Natural killer cell (primary cell): Measurements from ENCODE around the gene DAPK1. TPM values are rescaled to one million over a fixed set of nuclear protein-coding genes. Genes with fewer than 3 reads are reported as not detected.

Experiments
- ATAC-seq, 3 donors: fragments of 150-1000 bp in 2 of 3; fragments of 200-7000 bp in 1 of 3; cut with Tn5 transposase; 1 replicate in 1 of 3; 2 replicates in 2 of 3; pipeline ENCODE4 v1.10.0; 2021; ENCODE audit warnings: mild to moderate bottlenecking in 2 of 3, moderate library complexity in 2 of 3
- DNase-seq, 2 donors: peaks; one replicate each; pipeline versions ENCODE4 v3.0.0 to v3.0.0-alpha.2; 2013 to 2021; ENCODE audit warnings: mixed read lengths in 1 of 2
- H3K27ac ChIP-seq: one replicate; pipeline ENCODE4 v1.5.1; 2013; ENCODE audit warnings: mild to moderate bottlenecking, low read length
- H3K27me3 ChIP-seq: one replicate; pipeline ENCODE4 v1.6.1; 2013; ENCODE audit warnings: low read length; ENCODE audit not compliant: control insufficient read depth, insufficient read depth
- H3K36me3 ChIP-seq: one replicate; pipeline ENCODE4 v1.6.1; 2013; ENCODE audit warnings: low read length; ENCODE audit not compliant: control insufficient read depth, insufficient read depth
- H3K4me1 ChIP-seq: one replicate; pipeline ENCODE4 v1.6.1; 2013; ENCODE audit warnings: low read length; ENCODE audit not compliant: control insufficient read depth, insufficient read depth
- H3K4me3 ChIP-seq: one replicate; pipeline ENCODE4 v1.5.1; 2013; ENCODE audit warnings: low read length
- H3K9me3 ChIP-seq: one replicate; pipeline ENCODE4 v1.6.1; 2013; ENCODE audit warnings: low read length; ENCODE audit not compliant: control insufficient read depth, insufficient read depth
- H3K27ac Mint-ChIP-seq, 2 donors: one replicate each; pipeline ENCODE4 v1.8.0; 2022; ENCODE audit warnings: mild to moderate bottlenecking in 2 of 2, mixed read lengths in 2 of 2, moderate library complexity in 1 of 2
- H3K27me3 Mint-ChIP-seq, 2 donors: one replicate each; pipeline ENCODE4 v1.8.0; 2022; ENCODE audit warnings: low read depth in 2 of 2, mixed read lengths in 2 of 2
- H3K36me3 Mint-ChIP-seq: one replicate; pipeline ENCODE4 v1.8.0; 2022; ENCODE audit warnings: mixed read lengths
- H3K4me1 Mint-ChIP-seq, 2 donors: one replicate each; pipeline ENCODE4 v1.8.0; 2022; ENCODE audit warnings: mixed read lengths in 2 of 2
- H3K4me3 Mint-ChIP-seq: one replicate; pipeline ENCODE4 v1.8.0; 2022; ENCODE audit warnings: mild to moderate bottlenecking, moderate library complexity, mixed read lengths
- H3K9me3 Mint-ChIP-seq, 2 donors: one replicate each; pipeline ENCODE4 v1.8.0; 2022; ENCODE audit warnings: mixed read lengths in 2 of 2
- CTCF ChIP-seq: fragments of 200-600 bp; IDR thresholded peaks from one replicate; pipeline ENCODE4 v1.8.0; 2022; ENCODE audit warnings: antibody characterized with exemption
- WGBS: methylation state at CpG from one replicate; pipeline ENCODE4 v1.1.7; 2013; ENCODE audit warnings: missing lambda C conversion rate; ENCODE audit not compliant: insufficient coverage; 5-methylcytosine and 5-hydroxymethylcytosine counted together
- intact Hi-C: fragments of 100-400 bp; cut with micrococcal nuclease; formaldehyde crosslinking; loops from one replicate; pipeline ENCODE4 v1.14.2; 2022
- total RNA-seq, 4 donors: library from RNA; stranded (reverse); fragments of 120-200 nt in 1 of 4; gene quantifications; one replicate each; pipeline versions ENCODE4 v1.2.3 to v1.2.4, GENCODE V29; 2013 to 2022

Gene DAPK1
- total RNA-seq, 3 donors from 2014 or later (not counting 1 experiment from before 2014, with no cell fraction given): 12.2 to 26.5 (median 22.7) TPM

- Mint-ChIP-seq H3K9me3 (no peaks in the 10 kb centered on the region), H3K27ac (no peak overlapping the region), H3K36me3 (no peaks in the 10 kb centered on the region), H3K4me3 (no peak overlapping the region), H3K4me1 (no peaks in the 10 kb centered on the region), H3K27me3 (no peaks in the 10 kb centered on the region)
- Histone ChIP-seq H3K27me3 (no peaks in the 10 kb centered on the region), H3K36me3 (no peaks in the 10 kb centered on the region), H3K4me3 (no peak overlapping the region), H3K4me1 (no peaks in the 10 kb centered on the region), H3K27ac (no peak overlapping the region), H3K9me3 (no peaks in the 10 kb centered on the region)
- intact Hi-C loops: no loop called here
- DNase-seq (no peak), ATAC-seq (no peak)
- no peak for TF ChIP-seq CTCF
- 93% methylated on average over 9 of the region's 9 CpGs for WGBS
Observed at GRCh38 chr9:87702921-87703320, 205.3 kb downstream of the DAPK1 start.

- intact Hi-C loops: no loop called here
- no peak overlapping the region for H3K4me3 Mint-ChIP-seq
- no peak overlapping the region for H3K27ac Mint-ChIP-seq
- Histone ChIP-seq H3K4me3 (no peak overlapping the region), H3K27me3 (no peaks in the 10 kb centered on the region), H3K9me3 (no peaks in the 10 kb centered on the region), H3K27ac (no peak overlapping the region), H3K36me3 (no peaks in the 10 kb centered on the region), H3K4me1 (no peaks in the 10 kb centered on the region)
- DNase-seq: no peak
- no peaks in the 10 kb centered on the region for H3K36me3 Mint-ChIP-seq
- no peak for ATAC-seq
- H3K4me1 Mint-ChIP-seq: no peaks in the 10 kb centered on the region
- 96% methylated on average over 7 of the region's 7 CpGs for WGBS
- no peak for TF ChIP-seq CTCF
- H3K27me3 Mint-ChIP-seq: no peaks in the 10 kb centered on the region
- no peaks in the 10 kb centered on the region for H3K9me3 Mint-ChIP-seq
Observed at GRCh38 chr9:87703636-87704276, 206.1 kb downstream of the DAPK1 start.

GRCh38 chr9:87704342-87704741 lies 206.7 kb downstream of the DAPK1 start:
- no peaks in the 10 kb centered on the region for H3K4me1 Mint-ChIP-seq

More at GRCh38 chr9:87704342-87704741, 206.7 kb downstream of the DAPK1 start:
- Histone ChIP-seq H3K36me3 (no peaks in the 10 kb centered on the region), H3K27ac (no peak overlapping the region), H3K9me3 (no peaks in the 10 kb centered on the region), H3K27me3 (no peaks in the 10 kb centered on the region), H3K4me3 (no peak overlapping the region), H3K4me1 (no peaks in the 10 kb centered on the region)
- Mint-ChIP-seq H3K36me3 (no peaks in the 10 kb centered on the region), H3K27ac (no peak overlapping the region), H3K4me3 (no peak overlapping the region), H3K9me3 (no peaks in the 10 kb centered on the region), H3K27me3 (no peaks in the 10 kb centered on the region)
- 79% methylated on average over 6 of the region's 6 CpGs for WGBS
- intact Hi-C loops: no loop called here
- DNase-seq: no peak
- no peak for TF ChIP-seq CTCF
- ATAC-seq: no peak
